Measurements from ENCODE around the gene DOCK2.

DOCK2 gene

GRCh38 chr5:170117736-170118135, 480.7 kb downstream of the DOCK2 start:
- H3K9me3 Mint-ChIP-seq: no peaks in the 10 kb centered on the region
- ATAC-seq (ENCODE audit: low read depth) (no peak), DNase-seq (ENCODE audit: low spot score in 2 of 2) (no peak)
- H3K36me3 Mint-ChIP-seq: no peaks in the 10 kb centered on the region
- H3K4me3 Mint-ChIP-seq: no peak overlapping the region
- H3K27me3 Mint-ChIP-seq: peaks cover 10% of the 10 kb centered on the region
- H3K27ac Mint-ChIP-seq: no peak overlapping the region
- H3K4me1 Mint-ChIP-seq: no peaks in the 10 kb centered on the region

- no peaks in the 10 kb centered on the region for H3K4me1 Mint-ChIP-seq
- ATAC-seq (ENCODE audit: low read depth) (no peak), DNase-seq (ENCODE audit: low spot score in 2 of 2) (no peak)
- no peaks in the 10 kb centered on the region for H3K36me3 Mint-ChIP-seq
- H3K4me3 Mint-ChIP-seq: no peak overlapping the region
- no peak overlapping the region for H3K27ac Mint-ChIP-seq
- peaks cover 8% of the 10 kb centered on the region for H3K27me3 Mint-ChIP-seq
- H3K9me3 Mint-ChIP-seq: peaks cover under 1% of the 10 kb centered on the region
Measured at GRCh38 chr5:170120576-170120975, 483.5 kb downstream of the DOCK2 start.

DNA sequence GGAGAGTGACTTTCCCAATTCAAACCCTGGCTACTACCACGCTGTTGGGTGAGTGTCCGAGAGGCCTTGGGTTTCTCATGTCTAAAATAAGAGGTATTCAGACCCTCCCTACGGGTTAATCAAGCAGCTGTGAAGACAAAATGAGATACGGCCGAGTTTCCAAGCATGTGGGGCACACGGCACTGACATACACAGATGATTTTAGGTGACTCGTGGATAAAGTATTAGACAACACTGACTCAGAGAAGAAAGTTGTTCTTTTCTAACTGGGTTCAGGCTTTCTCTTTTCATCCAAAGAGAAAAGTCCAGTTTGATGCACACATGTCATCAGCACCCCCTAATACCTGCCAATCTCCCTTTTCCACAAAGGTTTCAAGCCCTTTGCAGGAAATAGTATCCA, 484.2 kb downstream of the DOCK2 start:
- DNase-seq (ENCODE audit: low spot score in 2 of 2) (no peak), ATAC-seq (ENCODE audit: low read depth) (no peak)
- H3K4me3 Mint-ChIP-seq: no peak overlapping the region
- no peak overlapping the region for H3K27ac Mint-ChIP-seq
- peaks cover 4% of the 10 kb centered on the region for H3K9me3 Mint-ChIP-seq
- peaks cover 6% of the 10 kb centered on the region for H3K27me3 Mint-ChIP-seq
- H3K4me1 Mint-ChIP-seq: no peaks in the 10 kb centered on the region
- peaks cover 1% of the 10 kb centered on the region for H3K36me3 Mint-ChIP-seq

GRCh38 chr5:170126061-170126460, 489.0 kb downstream of the DOCK2 start:
- Mint-ChIP-seq H3K36me3 (peaks cover 1% of the 10 kb centered on the region), H3K4me1 (no peaks in the 10 kb centered on the region), H3K27me3 (peaks cover 6% of the 10 kb centered on the region), H3K4me3 (no peak overlapping the region), H3K9me3 (peaks cover 6% of the 10 kb centered on the region), H3K27ac (no peak overlapping the region)
- DNase-seq (ENCODE audit: low spot score in 2 of 2) (no peak), ATAC-seq (ENCODE audit: low read depth) (no peak)

DNA sequence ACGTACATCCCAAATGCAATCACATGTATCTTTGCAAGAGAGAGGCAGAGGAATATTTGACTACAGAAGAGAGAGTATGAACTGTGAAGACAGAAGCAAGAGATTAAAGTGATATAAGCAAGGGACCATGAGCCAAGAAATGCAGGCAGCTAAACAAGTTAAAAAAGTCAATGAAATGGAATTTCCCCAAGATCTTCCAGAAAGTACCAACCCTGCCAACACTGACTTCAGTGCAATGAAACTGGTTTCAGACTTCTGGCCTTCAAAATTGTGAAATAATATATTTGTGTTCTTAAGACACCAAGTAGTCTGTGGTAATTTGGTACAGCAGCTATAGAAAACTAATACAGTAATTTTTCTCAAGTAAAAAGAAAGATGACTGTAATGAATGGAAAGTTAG, 489.6 kb downstream of the DOCK2 start:
- H3K4me1 Mint-ChIP-seq: no peaks in the 10 kb centered on the region
- no peak overlapping the region for H3K4me3 Mint-ChIP-seq
- DNase-seq (ENCODE audit: low spot score in 2 of 2): no peak
- H3K9me3 Mint-ChIP-seq: peaks cover 6% of the 10 kb centered on the region
- H3K27ac Mint-ChIP-seq: no peak overlapping the region
- H3K36me3 Mint-ChIP-seq: peaks cover 1% of the 10 kb centered on the region
- peaks cover 6% of the 10 kb centered on the region for H3K27me3 Mint-ChIP-seq
- no peak for ATAC-seq (ENCODE audit: low read depth)

DNA sequence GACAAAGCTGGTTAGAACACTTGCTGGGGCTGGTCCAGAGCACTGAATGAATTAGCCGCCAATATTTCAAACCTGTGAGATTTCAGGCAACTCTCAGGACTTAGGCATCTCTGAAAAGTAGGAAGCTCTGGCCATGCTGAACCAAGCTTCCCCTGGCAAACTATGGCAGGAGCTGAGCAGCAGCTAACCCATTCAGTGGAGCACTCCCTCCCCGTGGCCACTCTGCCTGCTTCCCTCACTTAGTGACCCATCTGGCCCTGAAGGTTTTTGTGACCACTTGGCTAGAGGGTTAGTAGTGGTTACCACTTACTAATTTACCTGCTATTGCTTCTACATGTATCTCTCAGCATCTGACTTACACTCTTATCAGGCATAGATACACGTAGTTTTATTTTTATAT, 494.2 kb downstream of the DOCK2 start:
- ATAC-seq (ENCODE audit: low read depth) (no peak), DNase-seq (ENCODE audit: low spot score in 2 of 2) (no peak)
- Mint-ChIP-seq H3K4me1 (no peaks in the 10 kb centered on the region), H3K9me3 (peaks cover 3% of the 10 kb centered on the region), H3K4me3 (no peak overlapping the region), H3K27me3 (peaks cover 7% of the 10 kb centered on the region), H3K36me3 (no peaks in the 10 kb centered on the region), H3K27ac (no peak overlapping the region)

GRCh38 chr5:170132269-170132975, 495.3 kb downstream of the DOCK2 start:
- H3K36me3 Mint-ChIP-seq: no peaks in the 10 kb centered on the region
- no peak overlapping the region for H3K27ac Mint-ChIP-seq
- no peaks in the 10 kb centered on the region for H3K4me1 Mint-ChIP-seq
- H3K9me3 Mint-ChIP-seq: peaks cover 1% of the 10 kb centered on the region
- ATAC-seq (ENCODE audit: low read depth) (no peak), DNase-seq (ENCODE audit: low spot score in 2 of 2) (no peak)
- H3K4me3 Mint-ChIP-seq: no peak overlapping the region
- peaks cover 5% of the 10 kb centered on the region for H3K27me3 Mint-ChIP-seq

Data from memory B cell (primary cell).